HG03575 (cell line): Measurements from ENCODE around the gene CFAP97.
"Not testable (repeated sequence)": the region's sequence is repeated elsewhere in the genome, so short reads cannot be mapped to it uniquely, and the experiment has no call there.

Experiments
- ATAC-seq: cut with Tn5 transposase; IDR thresholded peaks from one replicate; pipeline ENCODE4 v1.9.1; 2021; ENCODE audit not compliant: unreplicated experiment, insufficient number of reproducible peaks, low FRiP score; ENCODE audit errors: extremely low read depth

CFAP97 gene

GRCh38 chr4:185227131-185227551, 23.3 kb upstream of the CFAP97 start:
- ATAC-seq = no peak

GRCh38 chr4:185225940-185226339, 22.1 kb upstream of the CFAP97 start:
- no peak for ATAC-seq

GRCh38 chr4:185224597-185224996, 20.8 kb upstream of the CFAP97 start:
- ATAC-seq = no peak

GRCh38 chr4:185222598-185222997, 18.8 kb upstream of the CFAP97 start:
- ATAC-seq = no peak

- no peak for ATAC-seq
Observed at GRCh38 chr4:185221912-185222311, 18.1 kb upstream of the CFAP97 start.

GRCh38 chr4:185221491-185221890, 17.7 kb upstream of the CFAP97 start:
- ATAC-seq = no peak

- no peak for ATAC-seq
Observed at GRCh38 chr4:185219551-185220344, 15.9 kb upstream of the CFAP97 start.

GRCh38 chr4:185218312-185218711, 14.5 kb upstream of the CFAP97 start:
- no peak for ATAC-seq

GRCh38 chr4:185217408-185217975, 13.7 kb upstream of the CFAP97 start:
- no peak for ATAC-seq

- no peak for ATAC-seq
Observed at GRCh38 chr4:185215261-185215660, 11.5 kb upstream of the CFAP97 start.

- ATAC-seq = peak; percentile 54
Observed at GRCh38 chr4:185213877-185214276, 10.1 kb upstream of the CFAP97 start.

- no peak for ATAC-seq
Observed at GRCh38 chr4:185212581-185212980, 8.8 kb upstream of the CFAP97 start.

- no peak for ATAC-seq
Observed at GRCh38 chr4:185211641-185212040, 7.8 kb upstream of the CFAP97 start.

- ATAC-seq = no peak
Observed at GRCh38 chr4:185211035-185211434, 7.2 kb upstream of the CFAP97 start.

GRCh38 chr4:185210102-185210981, 6.5 kb upstream of the CFAP97 start:
- no peak for ATAC-seq

GRCh38 chr4:185209852-185210101, 6.0 kb upstream of the CFAP97 start:
- ATAC-seq = not testable (repeated sequence)

GRCh38 chr4:185209031-185209851, 5.4 kb upstream of the CFAP97 start, which contains the start of gene SNX25:
SNX25 (plus strand) TSS chr4:185209598; CDS start chr4:185209827, 229 bp downstream.
- peak; percentile 32 for ATAC-seq

GRCh38 chr4:185207466-185207865, 3.7 kb upstream of the CFAP97 start:
- no peak for ATAC-seq

GRCh38 chr4:185205697-185206342, 2.0 kb upstream of the CFAP97 start:
- no peak for ATAC-seq
